PFSK-1 (cell line): ENCODE measurements around the gene COX8A.

ENCODE experiments used
- FOXP2 ChIP-seq: optimal IDR thresholded peaks from 2 replicates; pipeline ENCODE3; 2011; ENCODE audit warnings: borderline replicate concordance, control low read depth, inconsistent platforms; ENCODE audit not compliant: insufficient read depth; ENCODE audit errors: extremely low read length, extremely low read depth
- POLR2AphosphoS5 ChIP-seq: IDR thresholded peaks from 2 replicates; pipeline ENCODE4 v1.6.1; 2012; ENCODE audit warnings: low read depth, mild to moderate bottlenecking, control low read depth, low read length, moderate library complexity
- REST ChIP-seq, 2 experiments: IDR thresholded peaks; 2 replicates each; pipeline versions ENCODE4 v1.6.1 to v1.8.0; 2011 to 2012; ENCODE audit warnings: low read depth in 2 of 2, low read length in 2 of 2, control low read depth in 1 of 2, inconsistent platforms in 1 of 2, mild to moderate bottlenecking in 1 of 2, moderate library complexity in 1 of 2; ENCODE audit not compliant: insufficient read depth in 1 of 2
- SIN3A ChIP-seq: IDR thresholded peaks from 2 replicates; pipeline ENCODE4 v1.6.1; 2012; ENCODE audit warnings: mild to moderate bottlenecking, low read length, moderate library complexity, borderline replicate concordance; ENCODE audit not compliant: insufficient read depth
- TAF1 ChIP-seq: IDR thresholded peaks from 2 replicates; pipeline ENCODE4 v1.6.1; 2012; ENCODE audit warnings: low read length, control low read depth, borderline replicate concordance; ENCODE audit not compliant: insufficient read depth

Gene COX8A

GRCh38 chr11:63966444-63966843 lies 8.0 kb upstream of the COX8A start:
- TF ChIP-seq TAF1 = no peak
- TF ChIP-seq POLR2AphosphoS5 = no peak
- no peak for TF ChIP-seq SIN3A
- TF ChIP-seq REST (IDR thresholded peaks at IDR 0.05; ENCODE audit: insufficient read depth in 1 of 2, low read depth in 2 of 2, low read length in 2 of 2) = no peak
- no peak for TF ChIP-seq FOXP2

GRCh38 chr11:63969461-63969860 lies 5.0 kb upstream of the COX8A start:
- TF ChIP-seq FOXP2 (no peak), REST (IDR thresholded peaks at IDR 0.05; ENCODE audit: insufficient read depth in 1 of 2, low read depth in 2 of 2, low read length in 2 of 2) (no peak), SIN3A (no peak), TAF1 (no peak), POLR2AphosphoS5 (no peak)

GRCh38 chr11:63970902-63971301 lies 3.5 kb upstream of the COX8A start:
- TF ChIP-seq REST (IDR thresholded peaks at IDR 0.05; ENCODE audit: insufficient read depth in 1 of 2, low read depth in 2 of 2, low read length in 2 of 2) (no peak), SIN3A (no peak), TAF1 (no peak), FOXP2 (no peak), POLR2AphosphoS5 (no peak)

GRCh38 chr11:63978551-63979239 lies 4.3 kb downstream of the COX8A start:
- no peak for TF ChIP-seq TAF1
- peak; percentile 19; the same call in 1 of the 2 replicates for TF ChIP-seq POLR2AphosphoS5

GRCh38 chr11:63979426-63979825 lies 5.0 kb downstream of the COX8A start:
- TF ChIP-seq POLR2AphosphoS5 = no peak
- no peak for TF ChIP-seq TAF1
- no peak for TF ChIP-seq FOXP2
- TF ChIP-seq REST (IDR thresholded peaks at IDR 0.05; ENCODE audit: insufficient read depth in 1 of 2, low read depth in 2 of 2, low read length in 2 of 2) = no peak
- no peak for TF ChIP-seq SIN3A
